Measurements from ENCODE around the gene MYOZ1.

DNA sequence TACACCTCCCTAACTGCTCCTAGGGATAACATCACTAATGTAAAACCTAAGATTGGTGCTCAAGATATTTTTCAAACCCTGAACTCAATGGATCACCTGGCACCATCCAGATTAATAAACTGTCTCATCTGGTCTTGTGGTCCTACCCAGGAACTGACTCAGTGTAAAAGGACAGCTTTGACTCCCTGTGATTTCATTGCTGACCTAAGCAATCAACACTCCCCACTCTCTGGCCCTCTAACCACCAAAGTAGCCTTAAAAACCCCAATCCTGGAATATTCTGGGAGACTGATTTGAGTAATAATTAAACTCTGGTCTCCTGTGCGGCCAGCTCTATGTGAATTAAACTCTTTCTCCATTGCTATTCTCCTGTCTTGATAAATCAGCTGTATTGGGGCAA lies 43.9 kb downstream of the MYOZ1 start:
- TF ChIP-seq, protein P1, sequence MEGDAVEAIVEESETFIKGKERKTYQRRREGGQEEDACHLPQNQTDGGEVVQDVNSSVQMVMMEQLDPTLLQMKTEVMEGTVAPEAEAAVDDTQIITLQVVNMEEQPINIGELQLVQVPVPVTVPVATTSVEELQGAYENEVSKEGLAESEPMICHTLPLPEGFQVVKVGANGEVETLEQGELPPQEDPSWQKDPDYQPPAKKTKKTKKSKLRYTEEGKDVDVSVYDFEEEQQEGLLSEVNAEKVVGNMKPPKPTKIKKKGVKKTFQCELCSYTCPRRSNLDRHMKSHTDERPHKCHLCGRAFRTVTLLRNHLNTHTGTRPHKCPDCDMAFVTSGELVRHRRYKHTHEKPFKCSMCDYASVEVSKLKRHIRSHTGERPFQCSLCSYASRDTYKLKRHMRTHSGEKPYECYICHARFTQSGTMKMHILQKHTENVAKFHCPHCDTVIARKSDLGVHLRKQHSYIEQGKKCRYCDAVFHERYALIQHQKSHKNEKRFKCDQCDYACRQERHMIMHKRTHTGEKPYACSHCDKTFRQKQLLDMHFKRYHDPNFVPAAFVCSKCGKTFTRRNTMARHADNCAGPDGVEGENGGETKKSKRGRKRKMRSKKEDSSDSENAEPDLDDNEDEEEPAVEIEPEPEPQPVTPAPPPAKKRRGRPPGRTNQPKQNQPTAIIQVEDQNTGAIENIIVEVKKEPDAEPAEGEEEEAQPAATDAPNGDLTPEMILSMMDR (IDR thresholded peaks at IDR 0.05), result no peak
- TF ChIP-seq POLR2A (IDR thresholded peaks at IDR 0.05), result no peak

All from thyroid gland (tissue), 4 donors.